Stomach (tissue), 9 donors: ENCODE data around the gene GRB7. TPM values are rescaled to one million over a fixed set of nuclear protein-coding genes. Genes with fewer than 3 reads are reported as not detected.

ENCODE experiments used
- DNase-seq, 2 donors: peaks; one replicate each; pipeline versions ENCODE4 v3.0.0 to v3.0.0-alpha.2; 2013 to 2019
- H3K27ac ChIP-seq, 5 donors: fragments of 200-600 bp in 4 of 5; sonication (generic) in 4 of 5; one replicate each; pipeline ENCODE4 v1.5.1; 2013 to 2019; ENCODE audit warnings: mild to moderate bottlenecking in 1 of 5, moderate library complexity in 1 of 5
- H3K27me3 ChIP-seq, 3 donors: fragments of 200-600 bp; sonication (generic); one replicate each; pipeline ENCODE4 v1.5.1; 2017 to 2019; ENCODE audit warnings: mixed run types in 1 of 3
- H3K36me3 ChIP-seq, 4 donors: fragments of 200-600 bp; sonication (generic); 1 replicate in 3 of 4; 2 replicates in 1 of 4; pipeline ENCODE4 v1.5.1; 2016 to 2019
- H3K4me1 ChIP-seq, 4 donors: fragments of 200-600 bp; sonication (generic); one replicate each; pipeline ENCODE4 v1.5.1; 2016 to 2019
- H3K4me3 ChIP-seq, 4 donors: fragments of 200-600 bp; sonication (generic) in 3 of 4; one replicate each; pipeline ENCODE4 v1.5.1; 2016 to 2019; ENCODE audit warnings: mild to moderate bottlenecking in 1 of 4
- H3K9me3 ChIP-seq, 4 donors: fragments of 200-600 bp; sonication (generic); one replicate each; pipeline ENCODE4 v1.5.1; 2016 to 2019
- CTCF ChIP-seq, 7 experiments: fragments of 450-650 bp in 4 of 7; fragments of 200-600 bp in 3 of 7; sonication (generic) in 3 of 7; IDR thresholded peaks; one replicate each; pipeline ENCODE4 v1.5.1; 2016 to 2019; ENCODE audit warnings: antibody characterized with exemption in 7 of 7, control low read depth in 2 of 7, mild to moderate bottlenecking in 1 of 7
- EP300 ChIP-seq: sonication (generic); formaldehyde crosslinking; IDR thresholded peaks from one replicate; pipeline ENCODE4 v1.6.1; 2017; ENCODE audit warnings: antibody characterized with exemption
- POLR2A ChIP-seq, 4 donors: fragments of 450-650 bp; IDR thresholded peaks; one replicate each; pipeline ENCODE4 v1.6.1; 2016; ENCODE audit warnings: antibody characterized with exemption in 4 of 4, control low read depth in 2 of 4, mild to moderate bottlenecking in 1 of 4, moderate library complexity in 1 of 4
- POLR2AphosphoS5 ChIP-seq, 3 donors: sonication (generic); formaldehyde crosslinking; IDR thresholded peaks; one replicate each; pipeline ENCODE4 v1.6.1; 2016; ENCODE audit warnings: antibody characterized with exemption in 3 of 3
- WGBS, 5 donors: extraction: QIAGEN DNeasy Blood & Tissue Kit in 3 of 5; methylation state at CpG; one replicate each; pipeline versions ENCODE4 v1.1.5 to v1.1.7; 2013 to 2018; 5-methylcytosine and 5-hydroxymethylcytosine counted together
- intact Hi-C: fragments of 100-400 bp; cut with DNase I; formaldehyde crosslinking; loops from one replicate; pipeline ENCODE4 v1.15.1; 2023; ENCODE audit warnings: low total_unique reads
- polyA plus RNA-seq, 3 donors: library from polyadenylated mRNA; stranded (reverse); fragments of 200-250 nt; gene quantifications; one replicate each; pipeline ENCODE4 v1.2.3, GENCODE V29; 2013
- total RNA-seq, 5 donors: library from RNA; depleted of rRNA; stranded (reverse); fragments of >200 nt; gene quantifications; one replicate each; pipeline versions ENCODE4 v1.1.0 to v1.2.3, GENCODE V29; 2014 to 2016
- donor health status: healthy with polysubstance abuse.
- donor health status: Bipolar disorder and iron deficiency.
- donor health status: healthy.

GRB7 gene
- total and polyA plus RNA-seq, 8 donors, result 2.3 to 43.9 (median 23.0) TPM

- TF ChIP-seq EP300 (no peak), CTCF (IDR thresholded peaks at IDR 0.05) (no peak), POLR2A (IDR thresholded peaks at IDR 0.05) (no peak), POLR2AphosphoS5 (IDR thresholded peaks at IDR 0.05) (no peak)
- Histone ChIP-seq H3K36me3 (no peaks in the 10 kb centered on the region), H3K4me3 (peak overlapping the region; percentile 64 to 72 (median 66)), H3K27me3 (peaks cover 0 to under 1% (median 0%) of the 10 kb centered on the region in 3 donors), H3K27ac (peak overlapping the region; percentile 91 to 96 (median 96)), H3K4me1 (peaks cover 6 to 34% (median 22%) of the 10 kb centered on the region in 4 donors), H3K9me3 (no peaks in the 10 kb centered on the region)
- intact Hi-C loops, result loop anchor here (5.0 kb wide), 1 partner anchor 128 kb away; the partner anchor contains the start of gene PPP1R1B
- 28 to 40% (median 31%) methylated on average over 16 to 21 of the region's 21 CpGs for WGBS, 5 donors
- peak in 1 of 2 donors; percentile 49 for DNase-seq
Measured at GRCh38 chr17:39754958-39755553, 17.3 kb downstream of the GRB7 start.

DNA sequence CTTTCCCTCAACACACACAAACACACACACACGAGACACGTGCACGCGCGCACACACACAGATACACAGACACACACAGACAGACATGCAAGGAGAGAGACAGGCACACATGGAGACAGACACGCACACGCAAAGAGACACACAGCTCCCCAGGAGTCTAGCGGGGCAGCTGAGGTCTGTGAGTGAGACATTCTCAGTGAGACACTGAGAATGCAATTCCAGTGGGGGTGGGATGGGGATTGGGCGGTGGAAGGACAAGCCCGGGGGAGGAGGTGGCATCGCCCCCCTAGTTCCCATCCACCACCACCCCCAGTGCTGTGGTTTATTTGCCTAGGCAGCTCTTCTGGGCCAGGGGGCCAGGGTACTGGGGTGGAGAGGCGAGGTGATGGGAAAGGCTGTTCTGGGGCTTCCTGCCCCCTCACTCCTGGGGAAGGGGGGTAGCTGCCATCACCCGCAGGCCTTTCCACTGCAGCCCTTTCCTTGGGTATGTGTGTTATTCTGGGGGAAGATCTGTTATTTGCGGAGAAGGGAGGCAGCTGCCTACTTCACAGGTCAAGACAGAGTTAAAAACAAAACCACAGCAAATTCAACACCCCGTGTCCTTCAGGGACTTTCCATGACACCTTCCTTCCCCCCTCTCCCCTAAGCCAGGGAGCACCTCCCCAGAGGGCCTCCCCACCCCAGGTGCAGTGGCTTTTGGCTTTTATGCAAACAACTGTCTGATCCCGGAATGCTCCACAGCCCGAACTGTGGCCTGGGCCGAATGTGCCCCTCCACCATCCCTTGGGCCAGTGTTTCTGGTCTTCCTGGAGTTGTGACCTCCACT, 18.0 kb downstream of the GRB7 start:
- H3K4me3 ChIP-seq, result no peak overlapping the region
- H3K4me1 ChIP-seq, result peaks cover 6 to 27% (median 19%) of the 10 kb centered on the region in 4 donors
- 57 to 61% (median 60%) methylated on average over 18 of the region's 18 CpGs for WGBS, 5 donors
- H3K27me3 ChIP-seq, result peaks cover 0 to 7% (median 0%) of the 10 kb centered on the region in 3 donors
- no peak for TF ChIP-seq CTCF (IDR thresholded peaks at IDR 0.05)
- TF ChIP-seq POLR2A (IDR thresholded peaks at IDR 0.05), result no peak
- no peak for TF ChIP-seq EP300
- no peak for TF ChIP-seq POLR2AphosphoS5 (IDR thresholded peaks at IDR 0.05)
- H3K36me3 ChIP-seq, result no peaks in the 10 kb centered on the region
- H3K9me3 ChIP-seq, result no peaks in the 10 kb centered on the region
- peak in 1 of 2 donors; percentile 42 for DNase-seq
- intact Hi-C loops, result no loop called here
- H3K27ac ChIP-seq, result peak overlapping the region; percentile 91 to 96 (median 96)

- Histone ChIP-seq H3K4me3 (no peak overlapping the region), H3K4me1 (peaks cover 6 to 26% (median 19%) of the 10 kb centered on the region in 4 donors), H3K36me3 (no peaks in the 10 kb centered on the region), H3K27ac (peak overlapping the region in 3 of 5 donors; percentile 94 to 96 (median 96)), H3K27me3 (peaks cover 0 to 10% (median 0%) of the 10 kb centered on the region in 3 donors), H3K9me3 (no peaks in the 10 kb centered on the region)
- TF ChIP-seq POLR2A (IDR thresholded peaks at IDR 0.05) (no peak), EP300 (no peak), POLR2AphosphoS5 (IDR thresholded peaks at IDR 0.05) (no peak), CTCF (IDR thresholded peaks at IDR 0.05) (no peak)
- intact Hi-C loops, result no loop called here
- no peak for DNase-seq
- WGBS, 5 donors, result 61 to 69% (median 66%) methylated on average over 7 of the region's 7 CpGs
Measured at GRCh38 chr17:39756380-39757079, 18.8 kb downstream of the GRB7 start.

DNA sequence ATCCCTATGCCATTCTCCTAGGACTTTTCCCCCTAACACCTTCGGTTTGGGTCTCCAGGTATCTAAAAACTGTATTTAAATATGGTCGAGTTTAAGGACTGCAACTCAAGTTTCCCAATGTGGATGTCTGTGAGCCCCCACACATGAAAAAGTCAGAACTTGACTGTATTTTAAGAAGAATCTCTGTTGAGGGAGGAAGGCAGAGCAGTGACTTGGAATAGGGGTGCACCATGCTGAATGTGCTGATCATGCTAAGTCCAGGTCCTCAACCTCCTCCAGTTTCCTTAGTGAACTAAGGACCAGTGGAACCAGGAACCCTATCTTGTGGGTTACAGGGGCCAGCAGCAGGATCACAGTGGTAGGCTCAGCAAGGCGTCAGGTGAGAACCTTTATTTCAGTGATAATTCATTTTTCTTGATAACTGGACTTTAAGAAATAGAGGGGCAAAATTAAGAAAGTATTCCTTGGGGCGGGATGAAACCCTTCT, 19.5 kb downstream of the GRB7 start:
- intact Hi-C loops, result no loop called here
- 82 to 90% (median 87%) methylated on average over 4 of the region's 4 CpGs for WGBS, 5 donors
- DNase-seq, result no peak

More for the DNA sequence above, 19.5 kb downstream of the GRB7 start:
- Histone ChIP-seq H3K4me3 (no peak overlapping the region), H3K4me1 (peaks cover 6 to 26% (median 19%) of the 10 kb centered on the region in 4 donors), H3K36me3 (no peaks in the 10 kb centered on the region), H3K27ac (peak overlapping the region in 1 of 5 donors; percentile 96), H3K27me3 (peaks cover 0 to 16% (median 0%) of the 10 kb centered on the region in 3 donors), H3K9me3 (no peaks in the 10 kb centered on the region)
- TF ChIP-seq POLR2A (IDR thresholded peaks at IDR 0.05) (no peak), EP300 (no peak), POLR2AphosphoS5 (IDR thresholded peaks at IDR 0.05) (no peak), CTCF (IDR thresholded peaks at IDR 0.05) (no peak)
